ENCODE data around the gene MCFD2.

Gene MCFD2

DNA sequence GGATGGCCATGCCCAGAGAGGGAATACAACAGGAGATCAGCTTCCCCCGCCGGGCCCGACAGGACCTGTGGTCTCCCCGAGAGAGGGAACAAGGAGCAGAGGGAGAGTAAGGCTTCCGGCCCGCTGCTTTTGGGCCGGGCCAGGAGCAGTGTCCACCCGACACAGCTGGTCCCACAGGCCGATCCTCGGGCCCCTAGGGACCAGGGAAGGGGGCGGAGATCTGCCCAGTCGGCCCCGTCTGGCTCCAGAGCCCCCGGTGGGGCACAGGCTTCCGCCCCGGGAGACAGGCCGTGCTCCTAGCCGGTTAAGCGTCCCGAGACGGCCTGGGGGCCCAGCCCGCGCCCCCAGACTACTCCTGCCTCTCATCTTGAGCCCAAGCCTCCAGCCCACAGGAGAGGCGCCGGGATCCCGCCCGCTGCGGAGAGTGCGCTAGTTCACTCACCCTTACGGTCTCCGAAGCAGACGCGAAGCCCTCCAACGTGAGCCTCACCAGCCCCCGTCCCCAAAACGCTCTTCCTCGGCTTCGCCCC lies at the start of gene MCFD2:
TSS of gene MCFD2 (minus strand) at position 526 of the 530 bp plus-strand sequence. CDS start 6,635 bp downstream, outside the sequence.
- no peak for DNase-seq

DNA sequence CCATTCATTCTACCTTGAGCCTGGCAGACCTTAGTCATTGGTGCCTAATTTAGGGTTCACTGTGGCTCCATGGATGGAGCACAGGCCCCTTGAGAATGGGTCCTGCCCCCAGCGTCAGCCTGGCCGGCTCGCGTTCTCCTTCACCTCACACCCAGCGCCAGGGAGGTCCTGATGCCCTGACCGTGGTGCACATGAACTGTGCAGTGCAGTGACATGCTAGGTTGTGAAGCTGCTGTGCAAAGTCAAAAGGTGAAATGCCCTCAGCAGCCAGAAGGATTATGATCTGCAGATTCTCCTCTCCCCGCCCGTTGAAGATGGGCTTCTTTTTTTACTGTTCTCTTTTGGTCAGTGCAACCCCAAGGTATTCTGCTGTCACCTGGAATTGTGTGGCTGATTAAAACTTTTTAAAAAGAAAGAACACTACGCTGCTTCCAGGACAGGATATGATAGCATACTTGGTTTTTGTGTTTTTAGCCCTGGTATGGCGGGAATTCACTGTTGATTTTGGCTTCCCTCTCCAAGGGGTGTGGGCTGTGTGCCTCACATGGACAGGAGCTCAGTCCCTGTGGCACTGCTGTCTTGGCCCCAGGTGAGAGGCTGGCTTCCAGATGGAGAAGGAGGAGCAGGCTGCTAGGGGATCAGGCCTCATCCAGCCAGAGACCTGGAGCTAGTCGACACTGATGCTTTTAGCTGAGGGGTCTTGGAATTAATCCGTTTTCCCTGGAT lies 49.4 kb upstream of the MCFD2 start:
- no peak for DNase-seq

DNA sequence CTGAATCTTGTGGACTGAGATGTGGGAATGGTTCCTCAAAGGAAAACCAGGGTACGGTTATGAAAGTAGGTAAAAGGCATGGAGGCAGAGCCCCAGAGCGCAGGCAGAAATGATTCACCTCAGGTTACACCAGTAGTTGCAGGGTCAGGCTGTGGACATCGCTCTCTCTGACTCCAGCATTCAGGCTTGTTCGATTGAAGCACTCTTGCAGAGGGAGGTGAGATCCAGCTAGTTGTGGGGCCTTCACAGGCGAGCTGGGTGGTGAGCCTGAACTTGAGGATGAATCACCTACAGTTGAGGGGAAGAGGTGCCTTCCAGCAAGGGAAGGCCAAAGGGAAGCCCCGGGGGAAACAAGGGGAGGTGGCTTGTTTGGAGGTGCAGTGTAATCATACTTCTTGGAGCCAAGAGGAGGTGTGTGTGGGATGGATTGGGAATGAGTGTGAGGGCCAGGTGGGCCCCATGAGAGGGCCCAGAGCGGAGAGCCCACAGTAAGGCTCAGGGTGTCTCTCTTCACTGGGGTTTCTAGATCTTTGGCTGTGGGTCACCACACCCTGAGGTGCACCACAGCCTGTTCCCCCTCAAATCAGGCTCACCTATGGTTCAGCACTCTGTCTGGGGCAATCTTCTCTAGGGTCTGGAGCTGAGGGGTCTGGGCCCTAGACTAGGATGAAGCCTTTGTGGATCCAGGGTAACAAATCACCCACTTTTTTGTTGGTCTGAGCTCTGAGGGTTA lies 48.5 kb upstream of the MCFD2 start:
- no peak for DNase-seq

GRCh38 chr2:46963210-46963609 lies 47.6 kb upstream of the MCFD2 start:
- no peak for DNase-seq

DNA sequence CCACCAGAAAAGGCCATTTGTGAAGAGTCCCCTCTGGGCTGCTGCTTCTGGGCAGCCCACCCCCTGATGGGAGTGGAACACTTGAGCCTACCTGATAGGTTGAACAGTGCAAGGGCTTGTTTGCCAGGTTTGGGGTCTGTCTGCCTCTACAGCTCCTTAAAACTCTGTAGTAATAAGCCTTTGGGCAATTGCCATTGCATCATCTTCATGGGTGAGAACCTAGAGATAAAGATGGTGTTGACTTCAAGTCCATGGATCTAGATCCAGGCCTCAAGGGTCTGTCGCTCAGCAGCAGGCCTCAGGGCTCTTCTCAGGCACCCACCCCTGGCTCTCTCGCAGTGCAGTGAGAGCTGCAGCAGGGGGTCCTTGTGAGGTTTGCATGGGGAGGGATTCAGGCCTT lies 47.1 kb upstream of the MCFD2 start:
- DNase-seq, result no peak

GRCh38 chr2:46960618-46961017 lies 45.0 kb upstream of the MCFD2 start:
- DNase-seq, result no peak

GRCh38 chr2:46958431-46959017 lies 42.9 kb upstream of the MCFD2 start:
- no peak for DNase-seq

DNA sequence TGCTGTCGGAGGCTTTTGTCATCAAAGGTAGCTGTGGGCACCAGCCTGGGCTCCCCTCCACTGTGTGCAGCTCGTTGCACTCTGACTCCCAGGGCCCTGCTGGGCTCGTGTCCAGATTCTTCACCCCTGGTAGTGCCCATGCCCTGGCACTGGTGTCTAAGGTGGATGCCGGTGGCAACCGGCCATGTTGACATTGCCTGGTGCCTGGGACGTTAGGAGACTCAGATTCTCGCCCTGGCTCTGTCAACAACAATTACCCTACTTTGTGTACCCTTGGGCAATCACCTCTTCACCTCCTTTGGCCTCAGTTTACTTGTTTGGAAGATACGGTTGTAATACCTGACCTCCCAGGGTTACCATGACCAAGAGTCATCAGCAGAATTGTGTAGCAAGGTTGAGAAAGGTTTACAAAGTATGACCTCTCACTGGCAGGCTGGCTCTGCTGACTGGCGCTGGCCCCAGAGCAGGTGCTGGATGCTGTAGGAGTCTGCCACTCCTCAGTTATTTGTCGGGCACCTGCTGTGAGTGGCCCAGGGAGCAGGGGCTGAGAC lies 41.5 kb upstream of the MCFD2 start:
- DNase-seq, result no peak

- no peak for DNase-seq
Measured at GRCh38 chr2:46955764-46956163, 40.2 kb upstream of the MCFD2 start.

- no peak for DNase-seq
Measured at GRCh38 chr2:46954951-46955571, 39.5 kb upstream of the MCFD2 start.

- no peak for DNase-seq
Measured at GRCh38 chr2:46952171-46952570, 36.6 kb upstream of the MCFD2 start.

DNA sequence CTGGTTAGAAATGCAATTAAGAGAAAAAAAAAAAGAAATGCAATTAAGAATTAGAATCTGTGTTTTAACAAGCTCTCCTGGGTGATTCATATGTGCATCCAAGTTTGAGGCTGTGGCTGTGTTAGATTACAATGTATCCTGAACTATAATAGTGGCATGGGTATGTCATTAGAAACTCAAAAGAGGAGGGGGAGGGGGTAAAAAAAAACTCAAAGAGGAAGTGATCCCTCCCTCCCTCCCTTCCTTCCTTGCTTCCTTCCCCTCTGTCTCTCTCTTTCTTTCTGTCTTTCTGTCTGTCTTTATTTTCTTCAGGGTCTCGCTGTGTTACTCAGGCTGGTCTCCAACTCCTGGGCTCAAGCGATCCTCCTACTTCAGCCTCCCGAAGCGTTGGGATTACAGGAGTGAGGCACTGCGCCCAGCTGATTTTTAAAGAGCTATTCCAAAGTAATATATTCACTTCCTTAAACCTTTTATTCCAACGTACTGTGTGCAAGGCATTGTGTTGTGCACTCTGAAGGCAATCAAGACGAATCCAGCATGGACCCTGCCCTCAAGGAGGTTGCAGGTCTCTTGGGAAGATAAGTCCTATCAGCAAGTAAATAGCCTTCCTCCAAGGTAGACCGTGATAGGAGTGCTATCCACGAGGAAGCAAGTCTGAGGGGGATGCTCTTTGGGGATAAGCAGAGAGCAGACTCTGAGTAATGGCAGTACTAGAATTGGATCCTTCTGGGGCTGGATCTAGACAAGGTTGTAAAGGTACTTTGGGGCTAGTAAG lies 35.9 kb upstream of the MCFD2 start:
- DNase-seq, result no peak

DNA sequence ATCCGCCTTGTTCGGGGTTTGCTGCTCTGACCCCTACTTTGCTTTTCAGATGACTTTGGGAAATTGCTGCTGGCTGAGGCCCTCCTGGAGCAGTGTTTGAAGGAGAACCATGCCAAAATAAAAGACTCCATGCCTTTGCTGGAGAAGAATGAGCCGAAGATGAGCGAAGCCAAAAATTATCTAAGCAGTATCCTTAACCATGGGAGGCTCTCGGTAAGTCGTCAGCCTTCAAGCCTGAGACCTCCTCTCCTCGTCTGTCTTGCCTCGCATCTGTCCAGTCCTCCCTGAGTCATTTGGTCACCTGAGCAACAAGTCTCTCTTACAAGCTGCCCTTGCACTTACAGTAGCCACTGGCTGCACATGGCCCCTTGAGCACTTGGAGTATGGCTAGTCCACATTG lies 34.7 kb upstream of the MCFD2 start:
- DNase-seq, result no peak

- DNase-seq, result no peak
Measured at GRCh38 chr2:46947841-46948240, 32.2 kb upstream of the MCFD2 start.

- DNase-seq, result no peak
Measured at GRCh38 chr2:46945671-46946070, 30.1 kb upstream of the MCFD2 start.

DNA sequence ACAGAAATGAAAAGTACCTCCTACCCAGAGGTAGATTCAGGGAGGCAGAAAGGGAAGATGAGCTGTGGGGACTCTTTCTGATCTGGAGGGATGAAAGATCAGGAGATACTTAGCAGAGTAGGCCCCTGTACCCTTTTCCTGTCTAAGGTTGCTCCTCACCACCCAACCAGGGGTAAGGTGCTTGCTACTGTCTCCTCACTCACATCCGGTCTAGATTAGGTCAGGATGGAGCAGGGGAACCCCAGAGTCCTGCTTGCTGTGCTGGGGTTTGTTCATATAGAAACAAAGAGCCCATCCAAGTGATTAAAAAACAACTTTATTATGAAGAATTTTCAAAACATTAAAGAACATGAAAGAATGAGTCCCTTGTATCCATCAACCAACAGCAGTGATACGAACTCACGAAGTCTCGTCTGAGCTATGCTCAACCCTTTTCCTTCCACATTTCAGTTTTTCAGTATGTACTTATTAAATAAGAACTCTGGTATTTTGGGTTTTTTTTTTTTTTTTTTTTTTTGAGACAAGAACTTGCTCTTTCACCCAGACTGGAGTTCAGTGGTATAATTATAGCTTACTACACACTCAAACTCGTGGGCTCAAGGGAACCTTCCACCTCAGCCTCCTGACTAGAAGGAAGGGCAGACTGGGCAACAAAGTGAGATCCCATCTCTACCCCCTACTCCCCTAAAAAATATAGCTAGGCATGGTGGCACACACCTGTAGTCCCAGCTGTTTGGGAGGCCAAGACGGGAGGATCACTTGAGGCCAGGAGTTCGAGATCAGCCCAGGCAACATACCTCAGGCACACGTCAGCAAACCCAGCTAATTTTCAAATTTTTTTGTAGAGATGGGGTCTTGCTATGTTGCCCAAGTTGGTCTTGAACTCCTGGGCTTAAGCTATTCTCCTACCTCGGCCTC lies 28.5 kb upstream of the MCFD2 start:
- peak; percentile 70 to 85 for DNase-seq

DNA sequence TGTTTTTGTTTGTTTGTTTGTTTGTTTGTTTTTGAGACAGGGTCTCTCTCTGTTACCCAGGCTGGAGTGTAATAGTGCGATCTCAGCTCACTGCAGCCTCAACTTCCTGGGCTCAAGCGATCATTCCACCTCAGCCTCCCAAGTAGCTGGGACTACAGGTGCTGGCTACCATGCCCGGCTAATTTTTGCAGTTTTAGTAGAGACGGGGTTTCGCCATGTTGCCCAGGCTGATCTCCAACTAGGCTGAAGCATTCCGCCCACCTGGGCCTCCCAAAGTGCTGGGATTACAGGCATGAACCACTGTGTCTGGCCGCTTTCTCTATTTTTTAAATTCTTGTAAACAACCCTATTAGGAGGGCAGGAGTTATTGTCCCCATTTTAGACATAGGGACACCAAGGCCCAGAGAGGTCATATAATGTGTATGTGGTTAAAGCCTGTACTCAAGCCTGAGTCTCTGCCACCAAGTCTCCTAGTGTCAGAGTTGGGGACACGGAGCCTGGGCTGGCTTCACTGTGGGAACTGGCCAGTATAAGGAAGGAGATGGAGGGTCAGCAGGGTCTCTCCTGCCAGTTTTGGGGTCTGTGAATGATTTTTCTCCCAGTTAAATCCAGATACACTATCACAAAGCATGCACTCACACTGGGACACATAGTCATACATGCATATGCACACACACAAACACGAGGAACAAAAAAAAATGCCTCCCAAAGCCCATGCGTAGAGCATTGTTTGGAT lies 27.5 kb upstream of the MCFD2 start:
- peak in 1 of 2 donors; percentile 13 for DNase-seq

GRCh38 chr2:46942143-46942526 lies 26.5 kb upstream of the MCFD2 start:
- peak; percentile 77 to 85 for DNase-seq

- DNase-seq, result peak in 1 of 2 donors; percentile 6
Measured at GRCh38 chr2:46939626-46940359, 24.2 kb upstream of the MCFD2 start.

GRCh38 chr2:46937471-46937901 lies 21.9 kb upstream of the MCFD2 start:
- DNase-seq, result peak in 1 of 2 donors; percentile 33

Data from CD4-positive, alpha-beta T cell treated with Interferon alpha-2 for 1 hour (primary cell).